ENCODE measurements around the gene TSKU. TPM values are rescaled to one million over a fixed set of nuclear protein-coding genes. Genes with fewer than 3 reads are reported as not detected.
A peak's percentile ranks its signal among the peaks of the same experiment; 100 is the strongest.

TSKU gene
- total RNA-seq, 1 experiment from 2014 or later: 40.6 TPM

DNA sequence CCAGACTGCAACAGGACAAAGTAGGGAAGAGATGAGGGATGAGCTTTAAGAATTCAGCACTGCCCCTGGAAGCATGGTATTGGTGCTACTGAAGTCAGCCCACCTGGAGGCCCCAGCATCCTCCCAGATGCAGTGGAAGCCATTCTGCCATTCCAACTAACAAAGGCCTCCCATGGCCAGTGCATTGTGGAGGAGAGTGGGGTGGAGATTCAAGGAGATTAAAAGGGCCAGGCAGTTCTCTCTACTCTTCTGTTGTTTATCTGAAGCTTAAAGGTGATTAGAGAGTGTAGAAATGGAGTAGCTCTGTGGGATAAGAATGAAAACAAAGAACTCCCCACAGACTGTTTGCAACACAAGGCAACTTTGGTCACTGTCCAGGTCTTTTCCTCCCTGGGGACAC is 24.1 kb upstream of the TSKU start:
- intact Hi-C loops (cut with micrococcal nuclease; ENCODE audit: unreplicated experiment): no loop called here
- no peaks in the 10 kb centered on the region for H3K36me3 Mint-ChIP-seq (ENCODE audit: insufficient read depth, unreplicated experiment)
- H3K27me3 Mint-ChIP-seq (ENCODE audit: insufficient read depth, unreplicated experiment): no peaks in the 10 kb centered on the region
- CTCF ChIA-PET: interaction anchor here (0.6 to 2.0 kb wide), 5 partner anchors 11 to 161 kb away, joined by 3 to 8 read pairs (median 3); no protein-coding TSS in a partner anchor
- Histone ChIP-seq H3K4me3 (ENCODE audit: low read depth, low read length) (no peak overlapping the region), H3K4me1 (no peaks in the 10 kb centered on the region), H3K9me3 (no peaks in the 10 kb centered on the region), H3K27me3 (replicated peaks; ENCODE audit: control insufficient read depth, insufficient read depth, low read length) (no peaks in the 10 kb centered on the region), H3K36me3 (ENCODE audit: control insufficient read depth, insufficient read depth, low read length) (no peaks in the 10 kb centered on the region)
- no peaks in the 10 kb centered on the region for H3K9me3 Mint-ChIP-seq (ENCODE audit: unreplicated experiment)
- DNase-seq: peak in 1 of 2 experiments; percentile 12
- H3K4me1 Mint-ChIP-seq (ENCODE audit: low read depth, unreplicated experiment): peaks cover 9% of the 10 kb centered on the region
- TF ChIP-seq, protein P1, sequence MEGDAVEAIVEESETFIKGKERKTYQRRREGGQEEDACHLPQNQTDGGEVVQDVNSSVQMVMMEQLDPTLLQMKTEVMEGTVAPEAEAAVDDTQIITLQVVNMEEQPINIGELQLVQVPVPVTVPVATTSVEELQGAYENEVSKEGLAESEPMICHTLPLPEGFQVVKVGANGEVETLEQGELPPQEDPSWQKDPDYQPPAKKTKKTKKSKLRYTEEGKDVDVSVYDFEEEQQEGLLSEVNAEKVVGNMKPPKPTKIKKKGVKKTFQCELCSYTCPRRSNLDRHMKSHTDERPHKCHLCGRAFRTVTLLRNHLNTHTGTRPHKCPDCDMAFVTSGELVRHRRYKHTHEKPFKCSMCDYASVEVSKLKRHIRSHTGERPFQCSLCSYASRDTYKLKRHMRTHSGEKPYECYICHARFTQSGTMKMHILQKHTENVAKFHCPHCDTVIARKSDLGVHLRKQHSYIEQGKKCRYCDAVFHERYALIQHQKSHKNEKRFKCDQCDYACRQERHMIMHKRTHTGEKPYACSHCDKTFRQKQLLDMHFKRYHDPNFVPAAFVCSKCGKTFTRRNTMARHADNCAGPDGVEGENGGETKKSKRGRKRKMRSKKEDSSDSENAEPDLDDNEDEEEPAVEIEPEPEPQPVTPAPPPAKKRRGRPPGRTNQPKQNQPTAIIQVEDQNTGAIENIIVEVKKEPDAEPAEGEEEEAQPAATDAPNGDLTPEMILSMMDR (IDR thresholded peaks at IDR 0.05; ENCODE audit: insufficient read depth in 1 of 2, low read depth in 1 of 2, low read length in 1 of 2, severe bottlenecking in 1 of 2, unreplicated experiment in 1 of 2): no peak
- POLR2A ChIA-PET: interaction anchor here (0.6 kb wide), 2 partner anchors 332 to 1603 kb away, joined by 3 to 4 read pairs; no protein-coding TSS in a partner anchor
- no TSS peak for BruUV-seq (replicated peaks)
- no peak overlapping the region for H3K27ac Mint-ChIP-seq (ENCODE audit: unreplicated experiment)
- H3K4me3 Mint-ChIP-seq (ENCODE audit: unreplicated experiment): no peak overlapping the region

DNA sequence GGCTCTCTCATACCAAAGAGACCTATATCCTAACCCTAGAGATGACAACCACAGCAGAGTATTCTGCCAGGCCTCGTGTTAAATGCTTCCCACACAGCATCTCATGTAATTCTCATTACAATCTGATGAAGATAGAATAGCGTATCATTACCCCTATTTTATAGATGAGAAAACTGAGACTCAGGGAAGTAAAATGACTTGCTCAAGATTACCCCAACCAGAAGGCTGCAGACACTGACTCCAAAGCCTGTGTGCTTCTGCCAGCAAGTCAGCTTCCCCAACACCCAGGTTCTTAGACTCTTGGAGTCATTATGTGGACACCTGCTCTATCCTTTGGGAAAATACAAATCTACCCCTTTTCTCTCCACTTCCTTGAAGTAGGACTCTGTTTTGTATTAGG is 23.6 kb upstream of the TSKU start:
- H3K36me3 ChIP-seq (ENCODE audit: control insufficient read depth, insufficient read depth, low read length): no peaks in the 10 kb centered on the region
- Mint-ChIP-seq H3K27ac (ENCODE audit: unreplicated experiment) (no peak overlapping the region), H3K4me3 (ENCODE audit: unreplicated experiment) (no peak overlapping the region), H3K4me1 (ENCODE audit: low read depth, unreplicated experiment) (peaks cover 9% of the 10 kb centered on the region), H3K27me3 (ENCODE audit: insufficient read depth, unreplicated experiment) (no peaks in the 10 kb centered on the region), H3K36me3 (ENCODE audit: insufficient read depth, unreplicated experiment) (no peaks in the 10 kb centered on the region), H3K9me3 (ENCODE audit: unreplicated experiment) (no peaks in the 10 kb centered on the region)
- H3K4me1 ChIP-seq: no peaks in the 10 kb centered on the region
- no peak for DNase-seq
- TF ChIP-seq, protein P1 (IDR thresholded peaks at IDR 0.05; ENCODE audit: insufficient read depth in 1 of 2, low read depth in 1 of 2, low read length in 1 of 2, severe bottlenecking in 1 of 2, unreplicated experiment in 1 of 2): no peak
- BruUV-seq (replicated peaks): no TSS peak
- no peaks in the 10 kb centered on the region for H3K27me3 ChIP-seq (replicated peaks; ENCODE audit: control insufficient read depth, insufficient read depth, low read length)
- no peak overlapping the region for H3K4me3 ChIP-seq (ENCODE audit: low read depth, low read length)
- ChIA-PET CTCF (interaction anchor here (0.6 to 2.0 kb wide), 6 partner anchors 10 to 161 kb away, joined by 3 to 8 read pairs (median 4); no protein-coding TSS in a partner anchor), POLR2A (no interaction called here)
- intact Hi-C loops (cut with micrococcal nuclease; ENCODE audit: unreplicated experiment): no loop called here
- H3K9me3 ChIP-seq: no peaks in the 10 kb centered on the region

DNA sequence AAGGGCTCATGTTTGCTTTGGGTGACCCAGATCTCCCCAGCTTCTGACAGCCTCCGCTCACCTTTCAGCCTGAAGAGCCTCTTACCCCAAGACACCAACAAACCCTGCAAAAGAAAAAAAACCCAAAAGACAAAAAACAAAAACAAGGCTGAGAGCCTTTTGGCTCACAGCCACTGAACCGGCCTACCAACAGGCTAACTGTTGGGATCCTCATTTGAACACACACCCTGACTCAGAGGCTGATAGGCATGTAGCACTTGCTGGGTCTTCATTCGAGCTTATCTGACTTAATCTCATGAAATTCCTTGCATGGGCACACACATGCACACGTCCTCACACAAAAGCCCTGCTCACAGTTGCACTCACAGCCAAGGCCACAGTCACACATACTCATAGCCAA is 22.9 kb upstream of the TSKU start:
- Mint-ChIP-seq H3K4me1 (ENCODE audit: low read depth, unreplicated experiment) (peaks cover 9% of the 10 kb centered on the region), H3K9me3 (ENCODE audit: unreplicated experiment) (no peaks in the 10 kb centered on the region), H3K4me3 (ENCODE audit: unreplicated experiment) (no peak overlapping the region), H3K36me3 (ENCODE audit: insufficient read depth, unreplicated experiment) (no peaks in the 10 kb centered on the region), H3K27me3 (ENCODE audit: insufficient read depth, unreplicated experiment) (no peaks in the 10 kb centered on the region), H3K27ac (ENCODE audit: unreplicated experiment) (no peak overlapping the region)
- intact Hi-C loops (cut with micrococcal nuclease; ENCODE audit: unreplicated experiment): no loop called here
- TF ChIP-seq, protein P1 (IDR thresholded peaks at IDR 0.05; ENCODE audit: insufficient read depth in 1 of 2, low read depth in 1 of 2, low read length in 1 of 2, severe bottlenecking in 1 of 2, unreplicated experiment in 1 of 2): no peak
- ChIA-PET CTCF (interaction anchor here (0.7 to 2.0 kb wide), 3 partner anchors 10 to 26 kb away, joined by 3 to 8 read pairs (median 4); no protein-coding TSS in a partner anchor), POLR2A (no interaction called here)
- no TSS peak for BruUV-seq (replicated peaks)
- H3K27me3 ChIP-seq (replicated peaks; ENCODE audit: control insufficient read depth, insufficient read depth, low read length): no peaks in the 10 kb centered on the region
- no peaks in the 10 kb centered on the region for H3K36me3 ChIP-seq (ENCODE audit: control insufficient read depth, insufficient read depth, low read length)
- no peaks in the 10 kb centered on the region for H3K9me3 ChIP-seq
- no peak overlapping the region for H3K4me3 ChIP-seq (ENCODE audit: low read depth, low read length)
- no peaks in the 10 kb centered on the region for H3K4me1 ChIP-seq
- DNase-seq: peak in 1 of 2 experiments; percentile 21

Data from Caco-2 (cell line).